Adrenal gland (tissue), 5 donors: ENCODE data around the gene CCDC30.

ENCODE experiments used
- CTCF ChIP-seq, 6 experiments: fragments of 450-650 bp in 4 of 6; fragments of 200-600 bp in 2 of 6; sonication (generic) in 1 of 6; IDR thresholded peaks; 1 replicate in 5 of 6; 2 replicates in 1 of 6; pipeline versions ENCODE4 v1.5.1 to v1.8.0; 2016 to 2021; ENCODE audit warnings: antibody characterized with exemption in 6 of 6, mild to moderate bottlenecking in 2 of 6, moderate library complexity in 1 of 6
- POLR2A ChIP-seq, 2 donors: fragments of 450-650 bp; IDR thresholded peaks; one replicate each; pipeline ENCODE4 v1.6.1; 2017; ENCODE audit warnings: antibody characterized with exemption in 2 of 2, mild to moderate bottlenecking in 2 of 2, moderate library complexity in 1 of 2
- donor health status: DM: no; HTN: no; CAD: no.

DNA sequence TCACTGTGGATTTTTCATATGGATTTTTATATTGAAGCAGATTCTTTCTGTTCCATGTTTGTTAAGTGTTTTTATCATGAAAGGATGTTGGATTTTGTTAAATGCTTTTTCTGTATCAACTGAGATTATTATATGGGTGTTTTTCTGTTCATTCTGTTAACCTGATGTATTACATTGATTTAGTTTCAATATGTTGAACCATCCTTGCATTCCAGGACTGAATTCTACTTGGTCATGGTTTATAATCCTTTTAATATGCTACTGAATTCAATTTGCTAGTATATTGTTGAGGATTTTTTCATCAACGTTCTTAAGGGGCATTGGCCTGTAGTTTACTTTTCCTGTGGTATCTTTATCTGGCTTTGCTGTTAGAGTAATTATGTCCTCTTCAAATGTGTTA, 55.8 kb downstream of the CCDC30 start:
- no peak for TF ChIP-seq CTCF (IDR thresholded peaks at IDR 0.05)
- TF ChIP-seq POLR2A (IDR thresholded peaks at IDR 0.05): no peak
